IgD-negative memory B cell (primary cell): ENCODE results near the gene PAX9. TPM values are rescaled to one million over a fixed set of nuclear protein-coding genes. Genes with fewer than 3 reads are reported as not detected.

ENCODE experiments used
- H3K27ac Mint-ChIP-seq, 3 donors: one replicate each; pipeline ENCODE4 v1.8.0; 2020 to 2022; ENCODE audit warnings: mild to moderate bottlenecking in 3 of 3, mixed read lengths in 3 of 3, moderate library complexity in 1 of 3
- H3K27me3 Mint-ChIP-seq: one replicate; pipeline ENCODE4 v1.8.0; 2021; ENCODE audit warnings: mixed read lengths
- H3K36me3 Mint-ChIP-seq: one replicate; pipeline ENCODE4 v1.8.0; 2020; ENCODE audit warnings: mild to moderate bottlenecking, mixed read lengths
- H3K4me1 Mint-ChIP-seq, 3 donors: one replicate each; pipeline ENCODE4 v1.8.0; 2020 to 2022; ENCODE audit warnings: mixed read lengths in 3 of 3, mild to moderate bottlenecking in 1 of 3
- H3K4me3 Mint-ChIP-seq, 4 donors: one replicate each; pipeline ENCODE4 v1.8.0; 2020 to 2022; ENCODE audit warnings: mild to moderate bottlenecking in 4 of 4, mixed read lengths in 4 of 4, moderate library complexity in 3 of 4
- H3K9me3 Mint-ChIP-seq, 3 donors: one replicate each; pipeline ENCODE4 v1.8.0; 2020 to 2021; ENCODE audit warnings: mixed read lengths in 3 of 3, mild to moderate bottlenecking in 1 of 3
- polyA plus RNA-seq: library from polyadenylated mRNA; unstranded; fragments of 300-500 nt; fragmentation: Illumina TruSeq; gene quantifications from one replicate; pipeline ENCODE4 v1.2.3, GENCODE V29; 2021

PAX9 gene
- polyA plus RNA-seq: not detected

GRCh38 chr14:36661506-36662257 is at the start of gene PAX9:
Gene PAX9 (plus strand): TSS chr14:36661860. CDS start chr14:36662090, 230 bp downstream.
- H3K27me3 Mint-ChIP-seq: peaks cover 69% of the 10 kb centered on the region
- peaks cover 0 to 5% (median 0%) of the 10 kb centered on the region in 3 donors for H3K9me3 Mint-ChIP-seq

GRCh38 chr14:36617824-36618223 is 43.8 kb upstream of the PAX9 start:
- Mint-ChIP-seq H3K4me3 (no peak overlapping the region), H3K27me3 (no peaks in the 10 kb centered on the region), H3K36me3 (no peaks in the 10 kb centered on the region), H3K9me3 (peaks cover 3 to 8% (median 7%) of the 10 kb centered on the region in 3 donors), H3K4me1 (peaks cover 0 to 1% (median 0%) of the 10 kb centered on the region in 3 donors), H3K27ac (no peak overlapping the region)

More at GRCh38 chr14:36661506-36662257, at the start of gene PAX9:
- Mint-ChIP-seq H3K4me1 (peaks cover 0 to 12% (median 5%) of the 10 kb centered on the region in 3 donors), H3K27ac (peak within 1 kb of the TSS in 1 of 3 donors; percentile 35), H3K4me3 (peak within 1 kb of the TSS in 2 of 4 donors; percentile 65 to 82), H3K36me3 (no peaks in the 10 kb centered on the region)

DNA sequence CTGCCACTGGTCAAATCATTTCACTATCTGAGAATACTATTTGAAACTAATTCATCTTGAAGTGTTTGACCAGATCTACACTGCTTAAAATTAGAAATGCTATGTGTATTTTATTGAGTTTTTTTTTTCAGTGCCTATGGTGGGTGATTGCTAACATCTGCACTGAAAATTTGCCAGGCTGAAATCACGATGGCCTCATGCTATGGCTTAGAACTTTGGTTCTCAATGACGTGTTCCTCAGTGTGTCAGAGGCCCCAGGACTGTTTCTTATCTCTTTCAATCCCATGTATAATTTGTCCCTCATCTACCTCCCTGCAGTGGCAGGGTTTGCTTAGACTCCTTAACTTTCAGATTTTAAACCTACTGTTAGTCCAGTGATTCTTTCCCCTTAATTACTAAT is 43.0 kb upstream of the PAX9 start:
- no peaks in the 10 kb centered on the region for H3K36me3 Mint-ChIP-seq
- peaks cover 0 to 1% (median 0%) of the 10 kb centered on the region in 3 donors for H3K4me1 Mint-ChIP-seq
- no peaks in the 10 kb centered on the region for H3K27me3 Mint-ChIP-seq
- H3K27ac Mint-ChIP-seq: no peak overlapping the region
- H3K4me3 Mint-ChIP-seq: no peak overlapping the region
- H3K9me3 Mint-ChIP-seq: peaks cover 3 to 11% (median 8%) of the 10 kb centered on the region in 3 donors

- H3K27ac Mint-ChIP-seq: no peak overlapping the region
- peaks cover 0 to 1% (median 0%) of the 10 kb centered on the region in 3 donors for H3K4me1 Mint-ChIP-seq
- H3K4me3 Mint-ChIP-seq: no peak overlapping the region
- H3K9me3 Mint-ChIP-seq: peaks cover 3 to 11% (median 8%) of the 10 kb centered on the region in 3 donors
- no peaks in the 10 kb centered on the region for H3K27me3 Mint-ChIP-seq
- no peaks in the 10 kb centered on the region for H3K36me3 Mint-ChIP-seq
Measured at GRCh38 chr14:36619131-36619530, 42.5 kb upstream of the PAX9 start.

GRCh38 chr14:36619853-36620252 is 41.8 kb upstream of the PAX9 start:
- no peaks in the 10 kb centered on the region for H3K27me3 Mint-ChIP-seq
- no peaks in the 10 kb centered on the region for H3K36me3 Mint-ChIP-seq
- H3K4me1 Mint-ChIP-seq: peaks cover 0 to 1% (median 0%) of the 10 kb centered on the region in 3 donors
- H3K4me3 Mint-ChIP-seq: no peak overlapping the region
- H3K9me3 Mint-ChIP-seq: peaks cover 3 to 11% (median 6%) of the 10 kb centered on the region in 3 donors
- H3K27ac Mint-ChIP-seq: no peak overlapping the region

GRCh38 chr14:36625014-36625413 is 36.6 kb upstream of the PAX9 start:
- Mint-ChIP-seq H3K36me3 (peaks cover 2% of the 10 kb centered on the region), H3K4me3 (no peak overlapping the region), H3K9me3 (peaks cover 3 to 11% (median 5%) of the 10 kb centered on the region in 3 donors), H3K27me3 (peaks cover 4% of the 10 kb centered on the region), H3K27ac (no peak overlapping the region), H3K4me1 (no peaks in the 10 kb centered on the region)

DNA sequence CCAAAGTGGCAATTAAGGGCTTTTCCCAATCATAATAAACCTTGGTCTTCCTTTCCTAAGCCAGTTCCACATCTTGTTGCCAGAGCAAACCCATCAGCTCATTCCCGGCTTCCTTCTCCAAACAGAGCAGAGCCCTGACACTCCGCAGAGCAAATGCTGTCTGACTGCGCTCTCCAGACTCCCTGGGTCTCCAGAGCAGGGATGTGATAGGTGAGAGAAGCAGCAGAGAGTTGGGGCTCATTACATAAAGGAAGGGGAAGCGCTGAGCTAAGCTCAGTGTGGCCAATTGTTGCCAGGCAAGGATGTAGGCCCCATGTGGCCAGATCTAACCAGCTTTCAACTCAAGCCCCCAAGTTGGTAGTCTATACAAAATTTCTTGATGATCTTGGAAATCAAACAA is 36.2 kb upstream of the PAX9 start:
- no peak overlapping the region for H3K4me3 Mint-ChIP-seq
- no peak overlapping the region for H3K27ac Mint-ChIP-seq
- H3K9me3 Mint-ChIP-seq: peaks cover 2 to 12% (median 4%) of the 10 kb centered on the region in 3 donors
- peaks cover 4% of the 10 kb centered on the region for H3K27me3 Mint-ChIP-seq
- no peaks in the 10 kb centered on the region for H3K4me1 Mint-ChIP-seq
- H3K36me3 Mint-ChIP-seq: peaks cover 2% of the 10 kb centered on the region

DNA sequence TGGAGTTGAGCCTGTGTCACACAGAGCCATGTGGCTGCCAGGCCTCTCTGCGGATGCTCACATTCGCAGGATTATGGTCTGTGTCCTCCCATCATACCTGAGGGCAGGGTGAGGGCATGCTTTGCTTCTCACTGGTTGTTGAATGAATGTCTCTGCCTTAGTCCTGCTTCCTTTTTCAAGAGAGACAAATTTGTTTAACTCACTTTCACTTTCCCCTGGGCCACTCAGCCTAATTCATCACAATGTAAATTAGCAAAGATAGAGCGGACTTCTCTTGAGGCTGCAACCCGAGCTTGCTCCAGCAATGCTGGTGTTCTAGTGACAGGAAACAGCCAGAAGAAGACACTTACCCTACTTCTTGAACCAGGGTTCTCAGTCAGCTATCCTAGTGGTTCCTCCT is 35.5 kb upstream of the PAX9 start:
- H3K27me3 Mint-ChIP-seq: peaks cover 4% of the 10 kb centered on the region
- no peak overlapping the region for H3K4me3 Mint-ChIP-seq
- H3K36me3 Mint-ChIP-seq: peaks cover 2% of the 10 kb centered on the region

DNA sequence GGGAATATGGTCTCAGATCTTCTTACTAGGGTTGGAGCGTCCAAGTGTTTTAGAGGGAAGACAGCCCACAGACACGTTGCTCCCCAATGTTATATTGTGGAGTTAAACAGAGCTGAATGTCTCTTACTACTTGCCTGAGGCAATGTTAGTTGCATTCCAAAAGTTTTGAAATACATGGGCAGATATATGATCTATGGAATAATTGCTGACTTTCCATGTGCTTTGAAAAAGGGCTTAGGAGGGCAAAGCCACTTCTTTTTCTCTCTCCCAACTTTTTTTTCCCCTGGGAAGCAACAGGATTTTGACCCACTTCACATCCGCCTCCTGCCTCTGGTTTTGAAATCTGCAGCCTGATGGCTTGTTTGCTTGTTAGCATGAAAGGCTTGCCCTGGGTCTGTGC is 33.7 kb upstream of the PAX9 start:
- peaks cover 2% of the 10 kb centered on the region for H3K36me3 Mint-ChIP-seq
- H3K9me3 Mint-ChIP-seq: peaks cover 0 to 9% (median 2%) of the 10 kb centered on the region in 3 donors
- H3K27ac Mint-ChIP-seq: no peak overlapping the region
- peaks cover 4% of the 10 kb centered on the region for H3K27me3 Mint-ChIP-seq
- no peaks in the 10 kb centered on the region for H3K4me1 Mint-ChIP-seq
- H3K4me3 Mint-ChIP-seq: no peak overlapping the region

More for the DNA sequence above, 35.5 kb upstream of the PAX9 start:
- Mint-ChIP-seq H3K4me1 (no peaks in the 10 kb centered on the region), H3K9me3 (peaks cover 2 to 17% (median 4%) of the 10 kb centered on the region in 3 donors), H3K27ac (no peak overlapping the region)

- Mint-ChIP-seq H3K4me3 (no peak overlapping the region), H3K27me3 (peaks cover 1% of the 10 kb centered on the region), H3K9me3 (peaks cover 3 to 8% (median 3%) of the 10 kb centered on the region in 3 donors), H3K27ac (no peak overlapping the region), H3K36me3 (peaks cover 2% of the 10 kb centered on the region), H3K4me1 (no peaks in the 10 kb centered on the region)
Measured at GRCh38 chr14:36633580-36633979, 28.1 kb upstream of the PAX9 start.

- H3K4me3 Mint-ChIP-seq: peak overlapping the region in 1 of 4 donors; percentile 8
- H3K9me3 Mint-ChIP-seq: peaks cover 2 to 3% (median 3%) of the 10 kb centered on the region in 3 donors
- H3K27me3 Mint-ChIP-seq: peaks cover 28% of the 10 kb centered on the region
- no peak overlapping the region for H3K27ac Mint-ChIP-seq
- peaks cover 0 to 2% (median 0%) of the 10 kb centered on the region in 3 donors for H3K4me1 Mint-ChIP-seq
- H3K36me3 Mint-ChIP-seq: no peaks in the 10 kb centered on the region
Measured at GRCh38 chr14:36646664-36647416, 14.8 kb upstream of the PAX9 start.

DNA sequence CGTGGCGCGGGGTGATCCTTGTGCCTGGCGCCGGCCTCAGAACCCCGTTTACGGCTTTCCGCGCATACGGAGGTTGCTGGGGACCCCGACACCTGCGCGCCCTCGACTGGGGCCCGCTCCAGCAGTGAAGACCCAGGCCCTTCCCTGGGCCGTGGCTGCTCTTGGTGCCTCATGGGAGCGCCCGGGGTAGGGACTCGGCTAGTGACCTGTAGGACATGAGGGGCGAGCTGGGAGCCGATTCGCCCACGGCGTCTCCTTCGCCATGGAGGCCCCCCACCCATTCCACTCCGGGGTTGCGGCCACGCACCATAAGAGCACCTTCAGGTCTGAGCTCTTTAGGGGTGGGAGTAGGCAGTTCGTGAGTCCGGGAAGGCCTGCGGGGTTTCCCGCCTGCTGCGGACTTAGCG is 14.2 kb upstream of the PAX9 start:
- Mint-ChIP-seq H3K4me1 (peaks cover 0 to 2% (median 0%) of the 10 kb centered on the region in 3 donors), H3K27ac (no peak overlapping the region), H3K9me3 (peaks cover 2 to 3% (median 3%) of the 10 kb centered on the region in 3 donors), H3K27me3 (peaks cover 29% of the 10 kb centered on the region), H3K4me3 (no peak overlapping the region), H3K36me3 (no peaks in the 10 kb centered on the region)

DNA sequence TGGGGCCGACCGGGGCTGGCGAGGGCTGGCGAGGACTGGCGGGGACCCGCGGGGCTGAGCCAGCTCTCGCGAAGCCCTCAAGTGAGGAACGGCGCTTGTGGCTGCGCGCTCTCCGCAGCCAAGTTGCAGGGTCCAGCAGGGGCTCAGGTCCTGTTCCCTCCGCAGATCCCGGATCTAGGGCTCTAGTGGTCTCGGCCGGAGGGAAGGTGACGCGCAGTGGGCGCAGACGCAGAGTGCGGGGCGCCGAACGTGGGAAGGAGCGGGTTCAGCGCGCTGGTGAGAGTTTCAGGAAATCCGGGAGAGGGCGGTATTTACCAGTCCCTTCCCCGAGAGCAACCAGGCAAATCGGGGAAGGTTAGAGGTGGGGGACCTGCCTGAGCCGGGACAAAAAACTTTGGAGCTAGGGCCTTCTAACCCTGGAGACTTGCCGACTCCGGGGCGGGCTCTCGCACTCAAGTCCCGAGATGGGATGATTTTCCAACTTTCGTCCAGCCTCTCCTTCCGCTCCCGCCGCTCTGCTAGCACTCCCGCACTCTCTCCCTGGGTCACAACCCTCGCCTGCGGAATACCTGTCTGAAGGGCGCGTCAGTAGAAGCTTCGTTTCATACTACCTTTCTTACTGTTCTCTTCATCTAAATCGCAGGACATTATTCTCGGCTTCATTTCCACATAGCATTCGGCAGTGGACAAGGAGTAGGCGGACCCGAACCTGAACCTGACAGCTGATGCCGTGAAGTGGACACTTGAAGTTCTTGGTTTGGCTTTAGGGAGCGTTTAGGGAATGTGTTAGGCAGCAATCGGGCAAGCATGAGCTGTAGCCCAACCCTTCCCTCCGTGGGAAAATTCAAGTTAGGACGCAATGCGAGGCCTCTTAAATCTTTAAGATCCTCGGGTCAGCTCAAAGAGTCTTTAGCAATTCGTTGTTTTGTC is 13.6 kb upstream of the PAX9 start:
- H3K27ac Mint-ChIP-seq: no peak overlapping the region
- H3K4me3 Mint-ChIP-seq: no peak overlapping the region
- no peaks in the 10 kb centered on the region for H3K36me3 Mint-ChIP-seq
- H3K4me1 Mint-ChIP-seq: peaks cover 0 to 2% (median 0%) of the 10 kb centered on the region in 3 donors
- H3K27me3 Mint-ChIP-seq: peaks cover 29% of the 10 kb centered on the region
- peaks cover 2 to 4% (median 3%) of the 10 kb centered on the region in 3 donors for H3K9me3 Mint-ChIP-seq

- no peaks in the 10 kb centered on the region for H3K36me3 Mint-ChIP-seq
- peaks cover 44% of the 10 kb centered on the region for H3K27me3 Mint-ChIP-seq
- no peak overlapping the region for H3K27ac Mint-ChIP-seq
- no peak overlapping the region for H3K4me3 Mint-ChIP-seq
- peaks cover 0 to 7% (median 3%) of the 10 kb centered on the region in 3 donors for H3K9me3 Mint-ChIP-seq
- peaks cover 0 to 2% (median 0%) of the 10 kb centered on the region in 3 donors for H3K4me1 Mint-ChIP-seq
Measured at GRCh38 chr14:36649872-36650650, 11.6 kb upstream of the PAX9 start.
